GM21526 (cell line): Measurements from ENCODE around the gene UGDH.
A peak's percentile ranks its signal among the peaks of the same experiment; 100 is the strongest.
"Not testable (repeated sequence)": the region's sequence is repeated elsewhere in the genome, so short reads cannot be mapped to it uniquely, and the experiment has no call there.

ENCODE experiments used
- ATAC-seq: cut with Tn5 transposase; IDR thresholded peaks from one replicate; pipeline ENCODE4 v1.9.1; 2021; ENCODE audit warnings: moderate library complexity; ENCODE audit not compliant: unreplicated experiment, low FRiP score

The UGDH gene

GRCh38 chr4:39497909-39498726 is 29.1 kb downstream of the UGDH start:
- ATAC-seq = no peak

DNA sequence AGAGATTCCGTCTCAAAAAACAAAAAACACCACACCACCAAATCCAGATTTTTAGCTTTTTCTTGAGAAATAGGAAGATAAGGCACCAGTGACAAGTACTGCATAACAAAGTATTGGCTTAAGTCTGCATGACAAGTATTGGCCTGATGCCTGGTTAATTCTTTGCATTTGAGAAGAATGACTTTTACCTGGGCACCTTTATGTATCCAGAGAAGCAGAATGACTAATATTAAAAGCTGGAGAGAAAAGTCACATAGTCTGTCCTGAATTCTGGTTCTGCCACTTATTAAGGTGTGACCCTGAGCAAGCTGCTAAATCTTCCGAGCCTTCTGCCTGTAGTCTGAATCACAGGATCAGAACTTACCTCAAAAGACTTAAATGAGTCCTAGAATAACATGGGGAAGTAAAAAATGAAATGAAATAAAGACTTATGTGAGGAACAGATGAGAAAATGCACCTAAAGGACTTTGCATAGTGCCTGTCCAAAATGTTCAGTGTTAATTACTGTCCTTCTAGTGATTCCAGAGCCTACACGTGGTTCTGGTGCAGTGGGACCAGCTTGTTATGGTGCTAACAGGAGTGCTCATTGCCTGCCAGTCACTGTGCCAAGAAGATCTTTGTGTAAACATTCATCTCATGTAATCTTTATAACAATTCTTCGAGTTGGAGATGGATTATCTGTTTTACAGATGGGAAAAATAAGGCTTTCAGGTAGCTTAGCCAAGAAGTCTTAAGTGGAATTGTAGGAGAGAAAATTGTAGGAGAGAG is 31.6 kb downstream of the UGDH start:
- ATAC-seq = no peak

- no peak for ATAC-seq
Measured at GRCh38 chr4:39494354-39494753, 32.9 kb downstream of the UGDH start.

DNA sequence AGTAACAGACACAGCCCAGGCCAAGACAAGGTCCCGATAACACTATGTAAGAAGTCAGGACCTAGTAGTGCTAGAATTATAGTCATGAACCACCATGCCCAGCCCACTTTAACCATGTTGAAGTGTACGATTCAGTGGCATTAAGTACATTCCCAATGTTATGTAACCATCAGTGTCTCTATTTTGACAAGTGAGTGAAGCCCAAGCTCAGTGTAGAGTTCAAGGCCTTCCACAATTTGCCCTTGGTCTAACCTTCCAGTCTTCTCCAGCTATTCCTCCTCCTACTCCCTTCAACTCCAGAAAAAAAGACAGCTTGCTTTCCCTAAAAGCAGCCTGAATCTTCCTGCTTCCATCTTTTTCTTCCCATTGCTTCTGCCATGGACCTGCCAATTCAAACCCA is 36.9 kb downstream of the UGDH start:
- ATAC-seq = no peak

DNA sequence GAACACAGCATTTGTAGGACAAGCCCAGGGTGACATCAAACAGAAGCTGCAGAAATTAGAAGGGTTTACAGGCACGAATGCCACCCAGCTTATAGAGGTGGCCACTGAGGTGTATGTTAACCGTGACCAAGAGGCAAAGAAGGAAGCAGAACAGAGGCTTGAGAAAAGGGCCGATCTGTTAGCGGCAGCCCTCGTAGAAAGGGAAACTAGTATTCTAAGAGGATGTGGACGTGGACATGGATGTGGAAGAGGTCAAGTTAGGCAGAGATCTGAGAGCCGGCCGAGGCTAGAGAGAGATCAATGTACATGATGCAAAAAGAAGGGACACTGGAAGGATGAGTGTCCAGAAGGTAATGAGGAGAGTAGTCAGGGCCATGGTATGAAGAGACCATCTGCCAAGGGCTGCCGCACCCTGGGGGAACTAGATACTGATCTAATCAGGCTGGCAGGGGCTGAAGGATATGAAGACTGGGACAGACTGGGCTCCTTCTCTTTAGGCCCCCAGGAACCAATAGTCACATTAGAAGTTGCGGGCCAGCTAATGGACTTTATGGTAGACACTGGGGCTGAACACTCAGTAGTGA is 40.9 kb downstream of the UGDH start:
- no peak for ATAC-seq

DNA sequence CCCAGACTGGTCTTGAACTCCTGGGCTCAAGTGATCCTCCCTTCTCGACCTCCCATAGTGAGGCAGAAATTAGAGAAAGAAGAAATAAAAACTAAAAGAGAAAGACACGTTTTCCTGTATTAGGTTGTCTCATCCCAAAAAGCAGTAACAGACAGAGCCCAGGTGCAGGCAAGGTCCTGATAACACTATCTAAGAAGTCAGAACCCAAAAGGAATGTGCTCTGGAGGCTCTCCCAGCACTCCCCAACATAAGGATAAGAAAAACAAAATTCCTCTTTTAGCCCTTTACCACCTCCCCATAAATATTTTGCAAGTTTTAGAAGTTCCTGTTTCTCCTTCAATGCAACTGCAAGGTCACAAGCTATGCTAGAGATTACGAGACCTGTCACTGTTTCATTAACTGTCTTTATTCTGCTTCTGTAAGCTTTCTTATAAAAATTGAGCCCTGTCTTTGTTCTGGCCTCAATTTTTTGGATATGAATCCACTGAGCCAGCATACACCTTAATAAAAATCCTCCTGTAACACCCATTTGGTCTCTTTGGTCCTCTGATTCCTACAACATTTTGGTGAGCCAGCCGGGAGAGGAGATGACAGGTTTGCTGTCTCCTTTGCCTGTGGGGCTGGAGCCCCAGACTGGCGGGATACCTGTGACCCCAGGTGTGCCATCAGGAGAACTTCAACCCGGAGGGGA is 42.5 kb downstream of the UGDH start:
- no peak for ATAC-seq

- ATAC-seq = no peak
Measured at GRCh38 chr4:39480902-39481695, 46.1 kb downstream of the UGDH start.

DNA sequence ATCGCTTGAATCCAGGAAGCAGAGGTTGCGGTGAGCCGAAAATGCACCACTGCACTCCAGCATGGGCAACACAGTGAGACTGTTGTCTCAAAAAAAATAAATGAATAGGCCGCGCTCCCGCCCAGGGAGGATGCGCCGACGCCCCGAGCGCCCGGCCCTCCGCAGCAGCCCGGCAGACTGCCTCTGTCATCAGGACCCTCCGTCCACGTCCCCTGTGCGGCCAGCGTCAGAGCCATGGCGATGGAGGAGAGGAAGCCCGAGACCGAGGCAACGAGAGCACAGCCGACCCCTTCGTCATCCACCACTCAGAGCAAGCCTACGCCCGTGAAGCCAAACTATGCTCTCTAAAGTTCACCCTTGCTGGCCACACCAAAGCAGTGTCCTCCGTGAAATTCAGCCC is 47.0 kb downstream of the UGDH start:
- ATAC-seq = no peak

- ATAC-seq = no peak
Measured at GRCh38 chr4:39476187-39476895, 50.9 kb downstream of the UGDH start.

DNA sequence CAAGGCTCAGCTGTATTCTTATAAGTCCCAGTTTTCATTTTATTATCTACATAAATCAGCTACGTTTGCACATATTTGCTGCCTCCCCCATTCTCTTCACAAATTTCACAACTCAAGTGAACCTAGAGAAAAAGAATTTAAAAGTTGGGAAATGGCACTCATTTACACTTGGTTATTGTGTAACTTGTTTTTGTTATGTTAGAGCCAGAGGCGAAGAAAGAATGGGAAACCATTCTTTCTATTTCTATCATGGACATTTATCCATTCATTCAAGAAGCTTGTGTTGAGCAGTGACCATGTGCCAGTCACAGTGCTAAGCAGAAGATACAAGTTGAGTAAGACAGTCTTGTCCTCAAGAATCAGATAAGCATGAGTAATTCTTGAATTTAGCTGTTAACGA is 54.8 kb downstream of the UGDH start:
- no peak for ATAC-seq

DNA sequence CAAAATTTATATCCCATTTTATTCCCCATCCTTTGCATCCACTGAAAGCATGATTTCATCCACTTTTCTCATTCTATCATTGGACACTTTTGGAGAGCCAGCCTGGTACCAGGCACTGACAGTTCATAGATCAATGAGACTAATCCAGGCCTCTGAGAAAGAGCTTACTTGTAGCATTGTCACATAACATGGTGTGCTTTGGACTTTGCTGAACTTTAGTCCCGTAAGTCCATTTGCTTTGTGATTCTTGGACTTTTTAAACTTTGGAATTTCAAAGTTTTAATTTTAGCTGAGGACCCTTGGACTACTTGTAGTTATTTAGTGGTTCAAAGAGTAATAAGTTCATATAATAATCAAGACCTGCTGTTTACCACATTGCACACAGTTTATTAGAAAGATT is 56.8 kb downstream of the UGDH start:
- ATAC-seq = no peak

- peak; percentile 74 for ATAC-seq
Measured at GRCh38 chr4:39469429-39470077, 57.7 kb downstream of the UGDH start.

GRCh38 chr4:39467464-39467863 is 59.8 kb downstream of the UGDH start:
- ATAC-seq = no peak

GRCh38 chr4:39466747-39467146 is 60.5 kb downstream of the UGDH start:
- ATAC-seq = no peak

- ATAC-seq = no peak
Measured at GRCh38 chr4:39464886-39465501, 62.2 kb downstream of the UGDH start.

DNA sequence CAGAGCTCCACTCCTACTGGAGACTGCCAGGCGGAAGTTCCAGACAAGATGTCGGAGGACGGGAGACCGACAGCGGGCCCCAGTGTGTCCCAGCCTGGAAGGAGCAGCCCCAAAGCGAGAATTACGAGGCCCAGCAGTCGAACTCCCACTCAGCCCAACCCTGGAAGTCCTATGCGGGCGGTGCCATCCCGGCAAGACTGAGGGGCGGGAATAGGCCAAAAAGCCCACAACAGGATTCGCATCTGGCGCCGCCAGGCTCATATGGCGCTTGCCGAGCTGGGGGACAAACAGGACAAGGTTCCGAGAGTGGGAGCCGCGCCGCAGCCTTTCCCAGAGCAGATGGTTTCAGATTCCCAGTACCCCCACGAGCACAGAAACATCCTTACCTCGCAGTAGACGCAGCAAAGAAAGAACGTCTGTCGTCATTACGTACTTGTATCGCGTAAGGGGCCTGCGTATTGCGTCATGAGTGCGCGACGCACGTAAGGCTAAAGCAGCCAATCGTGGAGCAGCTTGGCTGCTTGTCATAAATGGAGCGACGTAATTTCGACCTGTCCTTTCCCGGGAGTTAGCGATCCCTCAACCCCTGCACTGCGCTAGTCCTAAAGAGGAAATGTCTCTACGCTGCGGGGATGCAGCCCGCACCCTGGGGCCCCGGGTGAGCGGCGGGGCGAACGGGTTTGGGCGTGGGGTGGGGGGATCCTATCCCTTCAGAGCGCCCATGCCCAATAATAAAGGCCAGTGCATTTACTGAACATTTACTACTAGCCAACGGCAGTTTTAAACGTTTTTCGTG is 68.5 kb downstream of the UGDH start, which contains the start of the genes LIAS and RPL9:
LIAS (plus strand) TSS at position 552 of the 796 bp plus-strand sequence; CDS start at position 614, 62 bp downstream.
RPL9 (minus strand) TSS at position 418 of the 796 bp plus-strand sequence. CDS start 483 bp downstream, outside the sequence.
- peak; percentile 81 for ATAC-seq

DNA sequence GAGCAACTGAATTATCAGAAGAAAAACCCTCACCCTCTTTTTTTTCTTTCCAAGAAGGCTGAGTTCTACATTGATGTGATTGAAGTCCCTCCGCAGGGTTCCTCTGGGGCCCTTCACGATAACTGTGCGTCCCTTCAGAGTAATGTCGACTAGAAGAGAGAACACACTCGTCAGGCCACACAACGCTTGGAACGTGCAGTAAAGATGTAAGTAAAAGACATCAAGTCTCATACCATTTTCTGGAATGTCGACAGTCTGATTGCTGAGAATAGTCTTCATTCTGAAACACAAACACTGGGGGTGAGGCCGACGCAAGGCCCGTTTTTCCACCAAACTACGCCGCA is 69.1 kb downstream of the UGDH start:
- ATAC-seq = not testable (repeated sequence)
